GM15510 (cell line): ENCODE results near the gene GRIFIN.

Experiments
- POLR2A ChIP-seq: IDR thresholded peaks from 3 replicates; pipeline ENCODE4 v1.6.1; 2011; ENCODE audit warnings: borderline replicate concordance; ENCODE audit not compliant: insufficient read length; ENCODE audit errors: extremely low read depth

Gene GRIFIN

GRCh38 chr7:2517026-2517425, 40.8 kb upstream of the GRIFIN start:
- no peak for TF ChIP-seq POLR2A

- TF ChIP-seq POLR2A = no peak
Measured at GRCh38 chr7:2516194-2516555, 40.0 kb upstream of the GRIFIN start.

DNA sequence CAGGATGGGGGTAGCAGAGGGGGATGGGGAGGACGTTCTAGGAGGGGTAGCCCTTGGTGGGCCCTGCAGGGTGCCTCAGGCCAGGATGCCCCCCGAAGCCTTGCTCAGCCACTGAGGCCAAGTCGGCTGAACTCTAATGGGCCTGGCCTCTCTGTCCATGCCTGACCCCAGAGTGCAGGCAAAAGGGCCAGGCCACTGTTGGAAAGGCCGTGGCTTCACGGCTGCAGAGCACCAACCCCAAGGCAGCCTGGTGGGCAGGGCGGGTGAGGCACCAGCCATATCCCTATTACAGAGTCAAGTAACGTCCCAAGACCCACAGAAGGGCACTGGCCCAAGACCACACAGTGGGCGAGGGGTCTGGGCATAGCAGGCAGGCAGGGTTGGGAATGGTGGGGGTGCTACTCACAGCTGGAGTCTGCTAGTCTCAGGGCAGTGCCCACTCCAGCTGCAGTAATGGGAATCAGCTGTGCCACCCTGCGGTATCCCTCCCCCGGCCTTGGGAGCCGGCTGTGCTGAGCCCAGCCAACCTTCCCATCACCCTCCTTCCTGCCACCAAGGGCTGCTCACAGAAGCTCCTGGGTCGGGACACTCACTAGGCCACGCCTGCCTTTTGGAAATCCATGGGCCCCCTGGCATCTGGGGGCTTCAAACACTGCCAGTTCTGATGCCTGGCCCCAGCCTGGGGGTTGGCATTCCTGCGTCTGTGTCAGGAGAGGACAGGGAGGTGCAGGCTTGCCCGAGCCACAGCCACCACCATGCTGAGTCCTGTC, 39.4 kb upstream of the GRIFIN start:
- no peak for TF ChIP-seq POLR2A

DNA sequence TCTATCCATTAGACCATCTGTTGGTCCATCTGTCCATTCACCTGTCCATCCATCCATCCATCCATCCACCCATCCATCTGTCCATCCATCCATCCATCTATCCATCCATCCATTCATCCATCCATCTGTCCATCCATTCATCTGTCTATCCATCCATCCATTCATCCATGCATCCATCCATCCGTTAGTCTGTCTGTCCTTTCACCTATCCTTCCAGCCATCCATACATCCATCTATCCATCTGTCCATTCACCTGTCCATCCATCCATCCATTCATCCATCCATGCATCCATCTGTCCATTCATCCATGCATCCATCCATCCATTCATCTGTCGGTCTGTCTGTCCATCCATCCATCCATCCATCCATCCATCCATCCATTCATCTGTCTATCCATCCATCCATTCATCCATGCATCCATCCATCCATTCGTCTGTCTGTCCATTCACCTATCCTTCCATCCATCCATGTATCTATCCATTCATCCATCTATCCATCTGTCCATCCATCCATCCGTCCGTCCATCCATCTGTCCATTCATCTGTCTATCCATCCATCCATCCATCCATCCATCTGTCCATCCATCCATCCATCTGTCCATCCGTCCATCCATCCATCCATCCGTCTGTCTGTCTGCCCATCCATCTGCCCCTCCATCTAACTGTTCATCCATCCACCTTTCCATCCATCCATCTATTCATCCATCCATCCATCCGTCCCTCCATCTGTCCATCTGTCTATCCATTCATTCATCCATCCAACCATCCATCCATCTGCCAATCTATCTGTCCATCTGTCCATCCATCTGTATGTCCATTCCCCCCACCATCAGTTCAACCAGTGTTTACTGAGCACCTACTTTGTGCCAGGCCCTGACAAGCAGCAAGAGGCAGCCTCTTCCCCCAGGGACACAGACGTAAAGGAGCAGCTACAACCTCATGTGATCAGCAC, 38.5 kb upstream of the GRIFIN start:
- no peak for TF ChIP-seq POLR2A

DNA sequence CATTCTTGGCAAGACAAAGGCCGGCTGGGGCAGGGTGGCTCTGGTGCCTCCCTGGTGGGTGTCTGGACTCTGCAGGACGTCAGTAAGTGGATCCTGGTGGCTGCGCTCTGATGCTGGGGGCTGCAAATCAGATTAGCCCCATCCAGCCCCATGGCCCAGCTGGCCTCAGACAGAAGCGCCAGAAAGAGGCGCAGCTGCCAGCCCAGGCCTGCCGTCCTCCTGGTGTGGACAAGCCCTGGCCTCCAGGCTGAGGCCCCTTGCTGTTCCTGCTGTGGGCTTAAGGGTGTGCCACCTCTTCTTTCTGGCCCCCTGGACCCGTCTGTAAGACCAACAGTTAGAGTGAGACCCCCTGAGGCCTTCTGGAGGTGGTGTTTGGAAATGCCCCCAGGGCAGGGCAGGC, 37.5 kb upstream of the GRIFIN start:
- no peak for TF ChIP-seq POLR2A

GRCh38 chr7:2512713-2513112, 36.5 kb upstream of the GRIFIN start:
- no peak for TF ChIP-seq POLR2A

DNA sequence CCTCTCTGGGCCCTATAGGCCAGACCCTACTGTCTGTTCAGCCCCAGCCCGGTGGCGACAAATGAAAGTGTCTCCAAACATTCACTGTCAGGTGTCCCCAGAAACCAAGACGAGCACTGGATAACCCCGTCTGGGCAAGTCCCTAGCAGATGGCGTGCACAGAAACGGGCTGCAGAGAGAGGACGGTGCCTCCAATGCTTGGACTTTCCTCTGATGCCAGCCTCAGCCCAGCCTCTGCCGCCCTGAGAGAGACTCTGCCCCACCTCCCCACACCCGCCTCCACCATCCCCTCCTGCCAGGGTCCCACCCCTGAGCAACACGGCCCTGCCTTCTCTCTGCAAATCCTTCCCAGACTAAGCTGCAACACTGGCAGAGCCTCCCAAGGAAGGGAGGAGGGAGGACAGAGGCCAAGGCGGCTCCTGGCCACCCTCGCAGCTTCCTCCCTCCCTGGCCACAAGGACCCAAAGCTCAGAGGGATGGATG, 36.0 kb upstream of the GRIFIN start:
- TF ChIP-seq POLR2A = no peak

GRCh38 chr7:2511769-2512168, 35.6 kb upstream of the GRIFIN start:
- no peak for TF ChIP-seq POLR2A

GRCh38 chr7:2510909-2511768, 34.9 kb upstream of the GRIFIN start:
- no peak for TF ChIP-seq POLR2A

DNA sequence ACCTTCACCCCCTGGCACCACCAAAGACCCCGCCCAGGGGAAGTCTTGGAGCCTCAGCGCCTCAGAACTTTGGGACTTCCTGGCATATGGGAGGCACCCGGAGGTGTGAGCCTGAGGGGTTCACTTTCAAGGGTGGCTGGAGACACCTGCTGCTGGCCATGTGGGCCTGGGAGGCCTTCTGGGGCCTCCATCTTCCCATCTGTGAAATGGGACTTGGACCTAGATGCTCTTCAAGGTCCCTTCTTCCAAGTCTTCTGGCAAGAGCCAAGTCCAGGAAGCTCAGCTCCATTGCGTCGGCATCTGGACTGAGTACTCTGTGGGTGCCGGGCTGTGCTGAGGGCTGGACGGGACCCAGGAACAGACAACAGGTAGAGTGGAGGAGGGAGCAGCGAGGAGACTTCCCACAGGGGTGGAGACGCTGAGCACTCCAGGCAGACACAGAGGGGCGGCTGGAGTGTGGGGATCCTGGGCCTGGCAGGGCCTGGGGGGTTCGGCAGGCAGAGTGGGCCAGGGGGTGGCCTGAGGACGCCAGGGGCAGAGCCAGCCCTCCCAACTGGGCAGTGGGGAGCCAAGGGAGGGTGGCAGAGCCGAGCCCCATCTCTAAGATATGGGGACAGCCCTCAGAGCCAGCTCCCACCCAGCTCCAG, 34.1 kb upstream of the GRIFIN start:
- TF ChIP-seq POLR2A = no peak

GRCh38 chr7:2509298-2509906, 33.2 kb upstream of the GRIFIN start:
- TF ChIP-seq POLR2A = no peak

GRCh38 chr7:2508327-2509215, 32.4 kb upstream of the GRIFIN start:
- TF ChIP-seq POLR2A = no peak

DNA sequence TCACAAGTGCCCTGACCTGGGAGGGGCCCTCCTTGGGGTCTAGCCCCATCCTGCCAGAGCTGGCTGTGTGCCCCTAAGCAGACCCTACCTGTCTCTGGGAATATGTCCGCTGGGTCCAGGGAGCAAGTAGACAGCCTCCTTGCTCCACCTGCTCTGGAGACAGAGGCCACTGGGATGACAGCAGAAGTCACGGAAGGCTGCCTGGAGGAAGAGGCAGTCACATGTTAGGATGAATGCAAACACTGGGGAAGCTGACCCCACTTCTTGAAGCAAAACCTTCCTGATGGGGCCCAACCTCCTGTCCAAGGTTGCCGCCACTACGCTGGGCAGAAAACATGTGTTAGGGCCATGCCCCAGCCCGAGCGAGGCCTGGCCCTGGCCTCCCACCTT, 31.7 kb upstream of the GRIFIN start:
- no peak for TF ChIP-seq POLR2A

GRCh38 chr7:2507208-2507916, 31.2 kb upstream of the GRIFIN start:
- TF ChIP-seq POLR2A = no peak
